ENCODE measurements around the gene LRRC61.
"Not testable (repeated sequence)": the region's sequence is repeated elsewhere in the genome, so short reads cannot be mapped to it uniquely, and the experiment has no call there.

- TF ChIP-seq CTCF (IDR thresholded peaks at IDR 0.05); FOXM1 (IDR thresholded peaks at IDR 0.05; ENCODE audit: low read depth); TAF1 (IDR thresholded peaks at IDR 0.05; ENCODE audit: borderline replicate concordance, low read depth, low read length); SMC3 (IDR thresholded peaks at IDR 0.05; ENCODE audit: low read depth, low read length); FOXJ3 (CRISPR knock-in tag; IDR thresholded peaks at IDR 0.05); GABPA (IDR thresholded peaks at IDR 0.05; ENCODE audit: low read depth); RCOR1 (IDR thresholded peaks at IDR 0.05; ENCODE audit: low read length); MAX (IDR thresholded peaks at IDR 0.05; ENCODE audit: low read depth); ELF1 (IDR thresholded peaks at IDR 0.05): not testable (repeated sequence)
Observed at GRCh38 chr7:150296802-150297201, 26.4 kb upstream of the LRRC61 start.
